HG03196 (cell line): ENCODE data around the gene TBC1D14.
A peak's percentile ranks its signal among the peaks of the same experiment; 100 is the strongest.

ENCODE experiments used
- ATAC-seq: cut with Tn5 transposase; IDR thresholded peaks from one replicate; pipeline ENCODE4 v1.9.1; 2021; ENCODE audit not compliant: unreplicated experiment

Gene TBC1D14

GRCh38 chr4:7037425-7037824, 127.8 kb downstream of the TBC1D14 start:
- ATAC-seq = no peak

- ATAC-seq = no peak
These were observed 131.1 kb downstream of the TBC1D14 start for GRCh38 chr4:7040765-7041164.

GRCh38 chr4:7041246-7041645, 131.6 kb downstream of the TBC1D14 start:
- no peak for ATAC-seq

GRCh38 chr4:7041801-7042502, 132.3 kb downstream of the TBC1D14 start:
- no peak for ATAC-seq

GRCh38 chr4:7042503-7043283, 133.1 kb downstream of the TBC1D14 start:
- ATAC-seq = peak; percentile 81

GRCh38 chr4:7043284-7044136, 133.9 kb downstream of the TBC1D14 start, which contains the start of gene TADA2B:
Gene TADA2B, plus strand, starts transcription at chr4:7043372. Its CDS starts 208 bp downstream, at chr4:7043580.
- peak; percentile 9 for ATAC-seq

- no peak for ATAC-seq
These were observed 134.7 kb downstream of the TBC1D14 start for GRCh38 chr4:7044137-7044930.

GRCh38 chr4:7045553-7045952, 135.9 kb downstream of the TBC1D14 start:
- ATAC-seq = no peak

- ATAC-seq = no peak
These were observed 136.6 kb downstream of the TBC1D14 start for GRCh38 chr4:7045961-7046921.

GRCh38 chr4:7046971-7047370, 137.3 kb downstream of the TBC1D14 start:
- ATAC-seq = no peak

- no peak for ATAC-seq
These were observed 139.0 kb downstream of the TBC1D14 start for GRCh38 chr4:7048642-7049041.

GRCh38 chr4:7049295-7049694, 139.7 kb downstream of the TBC1D14 start:
- no peak for ATAC-seq

- no peak for ATAC-seq
These were observed 140.1 kb downstream of the TBC1D14 start for GRCh38 chr4:7049739-7050138.

GRCh38 chr4:7050481-7051143, 141.0 kb downstream of the TBC1D14 start:
- no peak for ATAC-seq

- ATAC-seq = no peak
These were observed 141.5 kb downstream of the TBC1D14 start for GRCh38 chr4:7051144-7051495.

GRCh38 chr4:7051905-7052304, 142.3 kb downstream of the TBC1D14 start:
- no peak for ATAC-seq

GRCh38 chr4:7052313-7052712, 142.7 kb downstream of the TBC1D14 start:
- ATAC-seq = no peak

- no peak for ATAC-seq
These were observed 143.5 kb downstream of the TBC1D14 start for GRCh38 chr4:7052923-7053715.
